Neural cell (in vitro differentiated cells): ENCODE data around the gene CDC42EP2.

Experiments used
- CTCF ChIP-seq: fragments of 450-650 bp; IDR thresholded peaks from 2 replicates; pipeline ENCODE4 v1.5.1; 2014; ENCODE audit warnings: antibody characterized with exemption, mild to moderate bottlenecking, moderate library complexity; ENCODE audit not compliant: poor library complexity, severe bottlenecking
- TAF1 ChIP-seq: IDR thresholded peaks from 2 replicates; pipeline ENCODE4 v1.6.1; 2012; ENCODE audit warnings: low read depth

- TF ChIP-seq TAF1, result no peak
- TF ChIP-seq CTCF, result no peak
Measured at GRCh38 chr11:65357856-65358356, 43.2 kb downstream of the CDC42EP2 start.
